ENCODE results near the gene ILF2. TPM values are rescaled to one million over a fixed set of nuclear protein-coding genes. Genes with fewer than 3 reads are reported as not detected.

Gene ILF2
- total RNA-seq, 2 donors from 2014 or later: 116 to 122 TPM

GRCh38 chr1:153639280-153639679, 31.5 kb downstream of the ILF2 start:
- Histone ChIP-seq H3K27ac (no peak overlapping the region), H3K9me3 (no peaks in the 10 kb centered on the region), H3K4me3 (no peak overlapping the region), H3K27me3 (replicated peaks; ENCODE audit: insufficient read depth) (no peaks in the 10 kb centered on the region), H3K4me1 (replicated peaks) (no peaks in the 10 kb centered on the region), H3K36me3 (peaks cover 6 to 20% of the 10 kb centered on the region in 2 donors)
- intact Hi-C loops (cut with DNase I): no loop called here
- no peak for DNase-seq (ENCODE audit: low spot score)
- 74% methylated on average over 3 of the region's 3 CpGs for WGBS
- TF ChIP-seq POLR2AphosphoS5 (IDR thresholded peaks at IDR 0.05): no peak
- no peak for TF ChIP-seq POLR2A (IDR thresholded peaks at IDR 0.05)
- TF ChIP-seq CTCF (IDR thresholded peaks at IDR 0.05): no peak

GRCh38 chr1:153638261-153638660, 32.5 kb downstream of the ILF2 start:
- Histone ChIP-seq H3K9me3 (no peaks in the 10 kb centered on the region), H3K4me1 (replicated peaks) (no peaks in the 10 kb centered on the region), H3K4me3 (no peak overlapping the region), H3K36me3 (peaks cover 6 to 17% of the 10 kb centered on the region in 2 donors), H3K27me3 (replicated peaks; ENCODE audit: insufficient read depth) (no peaks in the 10 kb centered on the region), H3K27ac (peak overlapping the region; percentile 12 to 20)
- DNase-seq (ENCODE audit: low spot score): no peak
- no peak for TF ChIP-seq POLR2A (IDR thresholded peaks at IDR 0.05)
- intact Hi-C loops (cut with DNase I): no loop called here
- 63% methylated on average over 6 of the region's 6 CpGs for WGBS

- no peak for TF ChIP-seq POLR2A (IDR thresholded peaks at IDR 0.05)
- no peak for TF ChIP-seq CTCF (IDR thresholded peaks at IDR 0.05)
- no peak for TF ChIP-seq POLR2AphosphoS5 (IDR thresholded peaks at IDR 0.05)
- intact Hi-C loops (cut with DNase I): no loop called here
- no peaks in the 10 kb centered on the region for H3K27me3 ChIP-seq (replicated peaks; ENCODE audit: insufficient read depth)
- H3K9me3 ChIP-seq: no peaks in the 10 kb centered on the region
- peak overlapping the region in 1 of 2 donors; percentile 24 for H3K27ac ChIP-seq
- 97% methylated on average over 9 of the region's 9 CpGs for WGBS
- H3K4me3 ChIP-seq: no peak overlapping the region
- peaks cover 4 to 9% of the 10 kb centered on the region in 2 donors for H3K36me3 ChIP-seq
- DNase-seq (ENCODE audit: low spot score): no peak
- no peaks in the 10 kb centered on the region for H3K4me1 ChIP-seq (replicated peaks)
These were observed 34.5 kb downstream of the ILF2 start for GRCh38 chr1:153636312-153636711.

- no peaks in the 10 kb centered on the region for H3K4me1 ChIP-seq (replicated peaks)
- H3K4me3 ChIP-seq: peak overlapping the region in 1 of 2 donors; percentile 93
- H3K27ac ChIP-seq: no peak overlapping the region
- intact Hi-C loops (cut with DNase I): loop anchor here (2.0 kb wide), 1 partner anchor 23 kb away; the partner anchor contains the start of gene SNAPIN
- TF ChIP-seq POLR2A (IDR thresholded peaks at IDR 0.05) (no peak), CTCF (IDR thresholded peaks at IDR 0.05) (no peak), POLR2AphosphoS5 (IDR thresholded peaks at IDR 0.05) (no peak)
- H3K9me3 ChIP-seq: no peaks in the 10 kb centered on the region
- no peak for DNase-seq (ENCODE audit: low spot score)
- 84% methylated on average over 7 of the region's 7 CpGs for WGBS
- no peaks in the 10 kb centered on the region for H3K27me3 ChIP-seq (replicated peaks; ENCODE audit: insufficient read depth)
- peaks cover 4 to 9% of the 10 kb centered on the region in 2 donors for H3K36me3 ChIP-seq
These were observed 34.9 kb downstream of the ILF2 start for GRCh38 chr1:153635872-153636271.

- DNase-seq (ENCODE audit: low spot score): peak; percentile 98
- Histone ChIP-seq H3K36me3 (peaks cover 0 to 9% of the 10 kb centered on the region in 2 donors), H3K4me3 (peak within 1 kb of the TSS; percentile 76 to 93), H3K27ac (peak within 1 kb of the TSS; percentile 99 to 100), H3K27me3 (replicated peaks; ENCODE audit: insufficient read depth) (no peaks in the 10 kb centered on the region), H3K4me1 (replicated peaks) (no peaks in the 10 kb centered on the region), H3K9me3 (no peaks in the 10 kb centered on the region)
- TF ChIP-seq CTCF (IDR thresholded peaks at IDR 0.05) (peak in 2 of 4 experiments; percentile 26 to 44), POLR2A (IDR thresholded peaks at IDR 0.05) (peak; percentile 94), POLR2AphosphoS5 (IDR thresholded peaks at IDR 0.05) (peak; percentile 98)
- intact Hi-C loops (cut with DNase I): loop anchor here (2.0 kb wide), 2 partner anchors 21 to 25 kb away; partner anchors contain the start of genes S100A16 and SNAPIN
- 1% methylated on average over 65 of the region's 65 CpGs for WGBS
These were observed 36.8 kb downstream of the ILF2 start, which contains the start of gene CHTOP for GRCh38 chr1:153633754-153634665. Gene CHTOP, plus strand, starts transcription at chr1:153634066. Its CDS starts 2,523 bp downstream, at chr1:153636589.

All from prostate gland (tissue), 2 donors.